SK-N-MC (cell line): ENCODE data around the gene PHC2.

Experiments
- EZH2 ChIP-seq: fragments of 200-600 bp; sonication (generic); IDR thresholded peaks from one replicate; pipeline ENCODE4 v1.6.1; 2017; ENCODE audit warnings: antibody characterized with exemption
- FOXP2 ChIP-seq: optimal IDR thresholded peaks from 2 replicates; pipeline ENCODE3; 2011; ENCODE audit warnings: mild to moderate bottlenecking, moderate library complexity; ENCODE audit not compliant: insufficient read depth; ENCODE audit errors: extremely low read length, control extremely low read depth
- POLR2AphosphoS5 ChIP-seq: IDR thresholded peaks from 2 replicates; pipeline ENCODE4 v1.6.1; 2012; ENCODE audit warnings: mild to moderate bottlenecking, low read depth, low read length, borderline replicate concordance

GRCh38 chr1:33327587-33328325 lies 103.1 kb downstream of the PHC2 start:
- TF ChIP-seq EZH2 (no peak), POLR2AphosphoS5 (no peak), FOXP2 (no peak)
